DND-41 (cell line): ENCODE data around the gene CEACAM3.

ENCODE experiments used
- ATAC-seq: fragments of 200-7000 bp; cut with Tn5 transposase; 3 replicates; pipeline ENCODE4 v1.9.1; 2021; ENCODE audit warnings: low read depth; ENCODE audit not compliant: insufficient read depth
- DNase-seq: peaks from one replicate; pipeline ENCODE4 v3.0.0-alpha.2; 2020
- H2AFZ ChIP-seq: 2 replicates; pipeline ENCODE4 v1.6.0; 2012; ENCODE audit warnings: low read depth, low read length
- H3K27ac ChIP-seq: 2 replicates; pipeline ENCODE4 v1.5.1; 2012; ENCODE audit warnings: low read length, inconsistent platforms
- H3K27me3 ChIP-seq: fragments of 200-600 bp; sonication (generic); 2 replicates; pipeline ENCODE4 v1.6.0; 2012; ENCODE audit warnings: low read length, mild to moderate bottlenecking, inconsistent platforms; ENCODE audit not compliant: insufficient read depth, poor library complexity
- H3K36me3 ChIP-seq: 2 replicates; pipeline ENCODE4 v1.5.1; 2012; ENCODE audit warnings: low read length, inconsistent platforms; ENCODE audit not compliant: insufficient read depth
- H3K4me1 ChIP-seq: 2 replicates; pipeline ENCODE4 v1.5.1; 2012; ENCODE audit warnings: mild to moderate bottlenecking, low read length; ENCODE audit not compliant: insufficient read depth
- H3K4me2 ChIP-seq: 2 replicates; pipeline ENCODE4 v1.6.0; 2012; ENCODE audit warnings: mild to moderate bottlenecking, moderate library complexity, low read length, inconsistent platforms; ENCODE audit not compliant: insufficient read depth
- H3K4me3 ChIP-seq, 2 experiments: fragments of 200-600 bp in 1 of 2; shearing (Covaris generic) in 1 of 2; 2 replicates each; pipeline ENCODE4 v1.5.1; 2012 to 2016; ENCODE audit warnings: inconsistent platforms in 2 of 2, low read length in 2 of 2, mild to moderate bottlenecking in 2 of 2, low read depth in 1 of 2, moderate library complexity in 1 of 2
- H3K79me2 ChIP-seq: 2 replicates; pipeline ENCODE4 v1.6.0; 2012; ENCODE audit warnings: low read length, inconsistent platforms; ENCODE audit not compliant: insufficient read depth
- H3K9ac ChIP-seq: 2 replicates; pipeline ENCODE4 v1.6.0; 2012; ENCODE audit warnings: low read depth, mild to moderate bottlenecking, inconsistent platforms, low read length, moderate library complexity
- H3K9me3 ChIP-seq: 2 replicates; pipeline ENCODE4 v1.5.1; 2012; ENCODE audit warnings: low read length, moderate library complexity, mild to moderate bottlenecking, inconsistent platforms; ENCODE audit not compliant: insufficient read depth, severe bottlenecking
- H4K20me1 ChIP-seq: 2 replicates; pipeline ENCODE4 v1.6.0; 2012; ENCODE audit warnings: low read length; ENCODE audit not compliant: insufficient read depth
- EZH2 ChIP-seq: IDR thresholded peaks from 3 replicates; pipeline ENCODE4 v1.6.1; 2012; ENCODE audit warnings: borderline replicate concordance, low read depth, mild to moderate bottlenecking, moderate library complexity, low read length, inconsistent platforms; ENCODE audit not compliant: severe bottlenecking
- TF ChIP-seq, protein P1 (sequence below): IDR thresholded peaks from 2 replicates; pipeline ENCODE4 v1.5.1; 2012; ENCODE audit warnings: borderline replicate concordance, low read length, moderate library complexity, mild to moderate bottlenecking; ENCODE audit not compliant: poor library complexity, severe bottlenecking; ENCODE audit errors: extremely low read depth

Gene CEACAM3

DNA sequence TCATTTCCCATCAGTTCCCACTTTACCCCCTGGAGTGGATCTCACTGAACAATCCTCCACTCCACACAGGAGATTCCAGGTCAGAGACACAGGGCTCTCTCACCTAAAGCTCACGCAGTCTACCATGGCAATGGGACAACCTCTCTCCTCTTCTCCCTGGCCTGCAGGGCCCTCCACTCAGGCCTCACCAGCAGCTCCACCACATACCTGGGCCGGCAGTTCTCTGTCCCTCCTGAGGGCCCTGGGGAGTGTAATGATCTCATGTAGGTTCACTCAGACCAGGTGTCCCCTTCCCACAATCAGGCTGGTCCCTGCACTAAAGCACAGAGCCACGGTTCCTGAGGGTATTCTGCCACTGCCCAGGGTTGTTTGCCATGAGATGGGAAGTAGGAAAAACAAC is 15.6 kb downstream of the CEACAM3 start:
- Histone ChIP-seq H3K4me1 (no peaks in the 10 kb centered on the region), H4K20me1 (peaks cover 8% of the 10 kb centered on the region; the same call in 1 of the 2 replicates), H3K4me2 (no peak overlapping the region), H3K36me3 (no peaks in the 10 kb centered on the region), H3K9me3 (no peaks in the 10 kb centered on the region), H3K27me3 (no peaks in the 10 kb centered on the region), H3K79me2 (no peaks in the 10 kb centered on the region), H3K9ac (no peak overlapping the region), H3K4me3 (no peak overlapping the region), H3K27ac (no peak overlapping the region), H2AFZ (no peak overlapping the region)
- DNase-seq (no peak), ATAC-seq (no peak)
- TF ChIP-seq, protein P1, sequence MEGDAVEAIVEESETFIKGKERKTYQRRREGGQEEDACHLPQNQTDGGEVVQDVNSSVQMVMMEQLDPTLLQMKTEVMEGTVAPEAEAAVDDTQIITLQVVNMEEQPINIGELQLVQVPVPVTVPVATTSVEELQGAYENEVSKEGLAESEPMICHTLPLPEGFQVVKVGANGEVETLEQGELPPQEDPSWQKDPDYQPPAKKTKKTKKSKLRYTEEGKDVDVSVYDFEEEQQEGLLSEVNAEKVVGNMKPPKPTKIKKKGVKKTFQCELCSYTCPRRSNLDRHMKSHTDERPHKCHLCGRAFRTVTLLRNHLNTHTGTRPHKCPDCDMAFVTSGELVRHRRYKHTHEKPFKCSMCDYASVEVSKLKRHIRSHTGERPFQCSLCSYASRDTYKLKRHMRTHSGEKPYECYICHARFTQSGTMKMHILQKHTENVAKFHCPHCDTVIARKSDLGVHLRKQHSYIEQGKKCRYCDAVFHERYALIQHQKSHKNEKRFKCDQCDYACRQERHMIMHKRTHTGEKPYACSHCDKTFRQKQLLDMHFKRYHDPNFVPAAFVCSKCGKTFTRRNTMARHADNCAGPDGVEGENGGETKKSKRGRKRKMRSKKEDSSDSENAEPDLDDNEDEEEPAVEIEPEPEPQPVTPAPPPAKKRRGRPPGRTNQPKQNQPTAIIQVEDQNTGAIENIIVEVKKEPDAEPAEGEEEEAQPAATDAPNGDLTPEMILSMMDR: no peak
- no peak for TF ChIP-seq EZH2

GRCh38 chr19:41813911-41814310 is 17.5 kb downstream of the CEACAM3 start:
- no peak overlapping the region for H2AFZ ChIP-seq
- H3K27ac ChIP-seq: no peak overlapping the region
- no peaks in the 10 kb centered on the region for H3K27me3 ChIP-seq
- H3K4me3 ChIP-seq: no peak overlapping the region
- TF ChIP-seq EZH2: no peak
- TF ChIP-seq, protein P1: no peak
- H3K4me1 ChIP-seq: no peaks in the 10 kb centered on the region
- no peak overlapping the region for H3K4me2 ChIP-seq
- H3K36me3 ChIP-seq: no peaks in the 10 kb centered on the region
- no peaks in the 10 kb centered on the region for H3K79me2 ChIP-seq
- no peak for ATAC-seq
- H3K9me3 ChIP-seq: no peaks in the 10 kb centered on the region
- H3K9ac ChIP-seq: no peak overlapping the region
- DNase-seq: no peak
- peaks cover 8% of the 10 kb centered on the region; the same call in 1 of the 2 replicates for H4K20me1 ChIP-seq

DNA sequence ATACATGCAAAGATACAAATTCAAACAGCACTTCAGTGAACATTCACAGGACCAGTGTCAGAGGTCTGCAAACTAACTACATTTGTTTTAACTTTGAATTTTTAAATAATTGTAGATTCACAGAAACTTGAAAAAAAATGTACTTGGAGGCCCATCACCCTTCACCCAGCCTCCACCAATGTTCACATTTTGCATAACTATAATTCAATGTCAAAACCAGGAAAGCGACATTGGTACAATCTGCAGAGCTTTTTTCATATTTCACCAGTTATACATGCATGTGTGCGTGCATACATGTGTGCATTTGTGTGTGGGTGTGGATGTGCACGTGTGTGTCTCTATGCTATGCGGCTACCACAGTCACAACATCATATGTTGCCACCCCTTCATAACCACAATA is 18.9 kb downstream of the CEACAM3 start:
- H3K9ac ChIP-seq: no peak overlapping the region
- no peak overlapping the region for H3K27ac ChIP-seq
- DNase-seq: no peak
- H3K4me1 ChIP-seq: no peaks in the 10 kb centered on the region
- no peaks in the 10 kb centered on the region for H3K79me2 ChIP-seq
- no peak for ATAC-seq
- H3K27me3 ChIP-seq: no peaks in the 10 kb centered on the region
- no peaks in the 10 kb centered on the region for H3K9me3 ChIP-seq
- no peak overlapping the region for H3K4me3 ChIP-seq
- peaks cover 3% of the 10 kb centered on the region; the same call in 1 of the 2 replicates for H4K20me1 ChIP-seq
- H2AFZ ChIP-seq: no peak overlapping the region
- no peak overlapping the region for H3K4me2 ChIP-seq
- no peak for TF ChIP-seq EZH2
- TF ChIP-seq, protein P1: no peak
- no peaks in the 10 kb centered on the region for H3K36me3 ChIP-seq

DNA sequence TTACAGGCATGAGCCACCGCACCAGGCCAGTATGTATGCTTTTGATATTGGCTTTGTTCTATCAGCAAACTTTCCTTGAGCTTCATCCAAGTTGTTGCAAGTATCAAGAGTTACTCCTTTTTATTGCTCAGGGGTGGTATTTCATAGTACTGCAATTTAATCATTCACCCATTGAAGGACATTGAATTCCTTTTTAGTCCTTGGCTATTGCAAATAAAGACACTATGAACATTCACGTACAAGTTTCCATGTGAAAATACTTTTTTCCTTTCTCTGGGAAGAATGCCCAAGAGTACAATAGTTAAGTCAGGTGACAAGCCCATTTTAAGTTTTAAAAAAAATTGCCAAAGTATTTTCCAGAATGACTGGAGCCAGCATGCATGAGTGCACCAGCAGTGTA is 20.4 kb downstream of the CEACAM3 start:
- no peak overlapping the region for H3K27ac ChIP-seq
- no peaks in the 10 kb centered on the region for H3K4me1 ChIP-seq
- no peak overlapping the region for H3K9ac ChIP-seq
- TF ChIP-seq EZH2: no peak
- TF ChIP-seq, protein P1: no peak
- H4K20me1 ChIP-seq: peaks cover 3% of the 10 kb centered on the region; the same call in 1 of the 2 replicates
- no peaks in the 10 kb centered on the region for H3K79me2 ChIP-seq
- no peak overlapping the region for H3K4me3 ChIP-seq
- peaks cover 6% of the 10 kb centered on the region for H3K27me3 ChIP-seq
- no peaks in the 10 kb centered on the region for H3K9me3 ChIP-seq
- ATAC-seq (no peak), DNase-seq (no peak)
- no peaks in the 10 kb centered on the region for H3K36me3 ChIP-seq
- no peak overlapping the region for H3K4me2 ChIP-seq
- H2AFZ ChIP-seq: no peak overlapping the region
